ENCODE measurements around the gene GALNT5.
"Not testable (repeated sequence)": the region's sequence is repeated elsewhere in the genome, so short reads cannot be mapped to it uniquely, and the experiment has no call there.

GALNT5 gene

DNA sequence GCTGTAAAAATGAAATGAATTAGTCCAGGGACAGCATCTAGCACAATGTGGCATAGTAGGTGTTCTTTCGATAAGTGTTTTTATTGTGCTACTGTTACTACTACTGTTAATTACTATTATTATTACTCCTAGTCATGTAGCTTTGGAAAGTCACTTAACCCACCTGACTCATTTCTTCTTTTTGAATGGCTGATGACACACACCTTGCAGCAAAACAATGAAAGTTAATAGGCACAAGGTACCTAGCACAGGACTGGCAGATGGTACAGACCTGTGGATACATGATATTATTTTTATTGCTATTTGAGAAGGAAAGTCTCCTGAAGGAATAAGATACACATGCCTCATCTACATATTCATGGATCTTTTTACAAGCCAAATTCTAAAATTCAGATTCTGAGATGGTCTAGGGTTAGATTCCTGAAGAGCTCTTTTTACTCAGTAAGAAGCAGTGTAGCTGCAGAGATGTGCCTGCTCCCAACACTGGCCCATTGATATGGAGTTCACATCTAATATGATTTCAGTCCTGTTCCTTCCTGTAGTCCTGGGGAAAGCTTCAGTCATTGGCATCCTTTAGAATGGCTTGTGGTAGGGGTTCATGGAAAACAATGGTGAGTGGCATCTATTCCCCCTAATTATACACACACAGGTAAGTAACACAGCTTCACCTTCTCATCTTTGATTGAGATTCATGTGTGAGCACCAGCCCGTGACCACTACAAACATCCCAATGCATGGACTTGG is 76.0 kb downstream of the GALNT5 start:
- no peak for DNase-seq

DNA sequence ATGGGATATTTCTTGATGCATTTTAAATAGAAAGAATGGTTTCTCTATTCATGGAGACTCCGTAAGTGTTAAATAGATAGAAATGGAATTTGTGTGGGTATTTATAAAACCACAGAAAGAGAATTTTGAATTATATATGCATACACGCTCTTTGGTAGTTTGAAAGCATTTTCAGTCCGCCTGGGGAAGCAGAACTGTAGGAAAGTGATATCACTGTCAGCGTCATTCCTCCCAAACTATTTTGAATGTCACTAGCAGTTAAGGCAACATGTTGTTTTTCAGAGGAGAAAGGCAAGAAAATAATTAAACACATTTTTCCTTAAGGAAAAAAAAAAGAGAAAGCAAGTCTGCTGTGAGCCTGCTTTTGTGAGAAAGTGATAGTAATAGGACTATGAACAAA is 76.8 kb downstream of the GALNT5 start:
- no peak for DNase-seq

DNA sequence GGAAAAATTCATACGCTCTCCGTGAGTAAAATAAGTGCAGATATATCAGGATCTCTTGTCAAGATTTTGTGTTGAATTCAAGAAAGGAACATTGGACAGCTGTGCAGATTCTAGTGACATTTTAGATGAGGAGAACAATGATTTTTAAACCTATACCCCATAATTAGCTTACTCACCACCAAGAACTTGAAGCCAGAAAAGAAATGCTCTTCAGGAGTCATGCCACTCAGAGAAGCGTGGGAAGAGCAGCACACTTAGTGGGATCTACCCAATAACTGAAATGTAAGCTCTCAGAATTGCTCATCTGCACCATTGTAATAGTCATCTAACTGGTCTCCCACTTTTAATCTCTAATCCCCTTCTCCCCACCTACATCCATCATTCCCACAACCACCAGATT is 77.3 kb downstream of the GALNT5 start:
- no peak for DNase-seq

DNA sequence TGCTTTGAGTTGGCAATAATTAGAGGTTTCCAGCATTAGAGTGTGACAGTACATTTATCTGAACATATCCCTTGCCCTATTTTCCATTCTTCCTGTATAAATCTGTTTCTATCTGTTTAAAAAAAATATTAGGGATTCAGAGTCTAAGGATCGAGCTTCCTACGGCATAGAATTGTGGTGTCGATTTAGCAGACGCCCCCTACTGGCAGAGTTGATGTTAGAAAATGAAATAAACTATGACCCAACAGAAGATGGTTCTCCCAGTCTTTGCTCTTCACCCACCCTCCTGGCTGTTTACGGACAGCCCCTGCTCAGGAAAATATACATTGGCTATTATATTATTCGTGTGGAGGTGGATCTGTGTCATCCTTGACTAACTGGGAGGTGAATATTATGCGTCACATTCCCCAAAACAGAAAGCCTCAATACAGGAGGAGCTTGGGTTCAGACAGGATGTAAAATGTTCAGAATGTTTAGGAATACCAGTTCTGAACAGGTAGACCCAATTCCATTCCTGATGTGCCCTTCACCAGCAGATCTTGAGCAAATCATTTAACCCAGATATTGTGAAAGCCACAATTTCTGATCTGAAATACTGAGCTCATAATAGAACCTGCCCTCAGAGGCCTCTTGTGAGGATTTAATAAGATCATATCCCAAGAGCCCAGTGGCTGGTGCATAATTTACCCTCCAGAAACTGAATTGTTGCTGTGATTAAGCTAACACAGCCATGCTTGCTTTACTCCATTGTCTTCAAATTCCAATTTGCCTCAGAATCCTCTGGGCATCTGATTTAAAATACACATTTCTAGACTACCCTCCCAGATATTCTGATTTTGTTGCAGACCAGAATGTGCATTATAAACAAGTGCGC is 78.9 kb downstream of the GALNT5 start:
- DNase-seq = peak; percentile 52

DNA sequence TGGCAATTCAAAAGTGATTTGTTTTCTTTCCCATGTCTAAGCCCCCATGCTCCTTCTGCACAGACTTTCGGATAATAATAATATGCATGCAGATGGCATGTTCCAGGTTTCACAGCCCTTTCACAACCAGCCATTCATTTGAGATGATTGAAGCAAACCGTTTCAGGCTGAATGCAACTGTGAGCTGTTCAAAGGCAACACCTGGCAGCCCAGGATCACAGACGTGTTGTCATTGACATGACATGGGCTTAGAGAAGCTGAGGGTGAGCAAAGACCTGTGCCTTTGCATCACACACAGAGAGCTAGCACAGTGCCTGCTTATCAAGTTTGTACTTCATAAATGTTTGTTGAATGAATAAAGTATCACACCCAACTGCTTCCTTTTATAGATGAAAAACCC is 80.5 kb downstream of the GALNT5 start:
- DNase-seq = no peak

DNA sequence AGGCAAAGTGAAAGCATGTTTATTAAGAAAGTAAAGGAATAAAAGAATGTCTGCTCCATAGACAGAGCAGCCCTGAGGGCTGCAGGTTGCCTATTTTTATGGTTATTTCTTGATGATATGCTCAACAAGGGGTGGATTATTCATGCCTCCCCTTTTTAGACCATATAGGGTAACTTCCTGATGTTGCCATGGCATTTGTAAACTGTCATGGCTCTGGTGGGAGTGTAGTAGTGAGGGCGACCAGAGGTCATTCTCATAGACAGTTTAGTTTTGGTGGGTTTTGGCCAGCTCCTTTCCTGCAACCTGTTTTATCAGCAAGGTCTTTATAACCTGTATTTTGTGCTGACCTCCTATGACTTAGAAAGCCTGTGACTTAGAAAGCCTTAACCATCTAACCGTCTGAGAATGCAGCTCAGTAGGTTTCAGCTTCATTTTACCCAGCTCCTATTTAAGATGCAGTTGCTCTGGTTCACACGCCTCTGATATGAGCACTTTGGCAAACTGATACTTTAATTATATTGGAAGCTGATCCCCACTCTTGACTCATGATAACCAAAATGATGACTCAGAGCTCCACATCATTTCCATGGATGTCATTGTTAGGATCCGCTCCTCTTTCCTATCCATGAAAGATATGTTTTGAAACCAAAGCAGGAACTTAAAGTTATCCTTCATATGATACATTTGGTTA is 82.6 kb downstream of the GALNT5 start:
- DNase-seq = peak; percentile 77

DNA sequence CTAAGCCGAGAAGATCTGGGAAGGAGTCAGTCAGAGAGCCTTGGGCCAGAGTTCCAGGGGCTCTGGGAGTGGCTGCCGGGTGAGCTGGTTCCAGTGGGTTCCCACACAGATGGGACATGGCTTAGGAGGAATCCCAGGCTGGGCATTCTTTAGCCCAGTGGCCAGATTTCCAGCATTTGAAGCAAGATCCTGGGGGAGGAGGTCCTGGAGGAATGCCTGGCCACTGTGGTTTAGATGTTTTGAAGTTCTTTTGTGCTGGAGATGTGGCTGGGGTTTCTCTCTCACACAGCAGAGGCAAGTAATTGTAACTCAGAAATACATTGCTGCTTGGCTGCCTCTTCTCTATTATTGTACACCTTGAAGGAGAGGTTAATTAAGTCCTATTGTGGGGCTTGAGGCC is 83.9 kb downstream of the GALNT5 start:
- not testable (repeated sequence) for DNase-seq

DNA sequence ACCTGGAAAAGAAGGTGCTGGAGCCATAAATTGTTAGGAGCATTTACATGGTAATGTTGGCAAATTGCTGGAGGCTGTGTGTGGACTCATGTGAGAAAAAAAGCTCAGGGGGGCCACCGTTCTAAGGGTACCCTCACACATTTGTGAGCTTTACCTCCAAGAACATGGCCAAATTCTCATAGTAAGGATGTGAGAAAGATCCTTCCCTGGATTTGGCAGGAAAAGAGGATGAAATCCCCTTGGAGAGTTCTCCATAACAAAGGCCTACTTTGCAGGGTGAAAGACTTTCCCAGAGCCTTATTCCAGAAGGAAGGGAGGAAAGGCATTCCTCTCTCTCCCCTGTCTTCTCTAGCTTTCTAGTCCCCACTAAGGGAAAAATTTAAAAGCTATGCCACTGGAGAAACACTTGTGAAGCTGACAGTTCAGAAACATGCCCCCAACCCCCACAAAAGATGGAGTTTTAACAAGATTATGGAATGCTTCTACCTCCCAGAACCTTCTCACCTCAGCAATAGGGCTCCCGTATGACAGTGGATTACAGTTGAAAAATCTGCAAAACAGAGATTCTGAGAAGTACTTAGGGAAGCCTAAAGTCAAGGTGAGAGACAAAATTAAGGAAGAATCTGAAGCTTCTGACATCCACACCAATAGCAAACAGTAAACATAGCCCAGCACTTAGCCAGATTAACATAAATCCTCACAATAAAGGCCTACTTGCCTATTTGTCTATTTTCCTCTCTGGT is 88.3 kb downstream of the GALNT5 start:
- no peak for DNase-seq

DNA sequence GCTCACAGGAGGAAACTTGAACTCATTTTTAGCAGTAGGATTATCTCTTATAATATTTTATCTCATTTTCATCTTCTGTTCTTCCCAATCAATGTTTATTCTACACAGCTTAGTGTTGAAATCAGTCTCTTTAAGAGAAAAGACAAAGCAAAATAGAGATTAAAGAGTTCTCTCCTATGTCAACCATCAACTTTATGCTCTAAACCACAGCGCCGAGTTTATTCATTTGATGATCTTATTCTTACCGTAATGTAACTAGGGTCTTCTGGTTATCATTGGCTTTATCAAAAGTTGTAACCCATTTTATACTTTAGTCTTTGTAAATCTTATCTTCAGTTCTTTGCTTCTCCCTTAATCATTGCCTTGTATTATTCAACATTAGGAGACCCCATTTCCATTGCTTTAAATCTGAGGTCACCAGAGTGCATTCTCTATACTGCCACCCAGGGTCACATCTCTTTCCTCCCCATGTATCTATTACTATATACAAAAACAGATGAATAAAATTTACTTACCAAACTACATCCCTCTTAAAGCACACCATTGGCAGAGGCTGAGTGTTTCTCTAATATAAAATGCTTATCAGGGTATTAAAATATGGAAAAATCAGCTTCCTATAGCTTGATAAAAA is 90.9 kb downstream of the GALNT5 start:
- DNase-seq = no peak

DNA sequence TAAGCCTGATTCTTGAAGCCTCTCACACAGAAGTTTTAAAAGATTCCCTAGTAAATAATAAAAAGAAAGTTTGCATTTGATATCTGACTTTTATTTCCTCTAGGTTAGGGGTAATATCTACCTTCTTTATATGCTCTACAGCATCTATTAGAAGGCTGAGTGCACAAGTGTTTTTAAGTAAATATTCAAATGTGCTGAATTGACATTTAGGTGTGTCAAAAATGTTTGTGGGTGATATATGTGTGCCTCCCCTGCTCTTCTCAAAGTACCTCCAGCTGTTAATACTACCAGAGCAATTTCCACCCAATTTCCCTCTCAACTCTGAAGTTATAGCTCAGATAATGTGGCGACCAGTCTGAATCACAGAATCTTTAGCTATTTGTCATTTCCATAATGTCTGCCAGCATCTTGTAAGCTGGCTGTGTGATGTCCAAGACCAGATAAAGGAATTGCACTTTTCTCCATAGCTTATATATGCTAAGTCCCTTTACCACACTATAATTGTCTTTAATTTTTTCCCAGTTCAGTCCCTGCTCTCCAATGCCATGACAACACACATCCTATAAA is 92.5 kb downstream of the GALNT5 start:
- peak; percentile 53 for DNase-seq

DNA sequence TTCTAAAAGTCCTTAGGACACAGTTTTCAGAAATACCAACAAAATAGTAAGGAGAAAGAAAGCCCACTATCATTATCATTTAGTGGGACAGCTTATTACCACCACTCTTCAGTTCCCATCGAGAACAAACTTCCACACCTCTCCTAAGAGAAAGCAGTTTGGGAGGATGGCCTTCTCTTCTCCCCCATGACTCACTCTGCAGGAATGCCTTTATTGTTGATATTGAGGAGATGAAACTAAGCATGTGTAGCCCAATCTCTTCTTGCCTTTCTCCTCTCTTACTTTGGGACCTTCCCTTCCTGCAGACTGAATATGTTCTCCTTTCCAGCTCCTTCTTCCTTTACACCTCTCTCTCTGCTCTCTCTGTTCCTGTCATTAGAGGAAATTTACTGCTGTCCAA is 98.1 kb downstream of the GALNT5 start:
- DNase-seq = peak; percentile 56

DNA sequence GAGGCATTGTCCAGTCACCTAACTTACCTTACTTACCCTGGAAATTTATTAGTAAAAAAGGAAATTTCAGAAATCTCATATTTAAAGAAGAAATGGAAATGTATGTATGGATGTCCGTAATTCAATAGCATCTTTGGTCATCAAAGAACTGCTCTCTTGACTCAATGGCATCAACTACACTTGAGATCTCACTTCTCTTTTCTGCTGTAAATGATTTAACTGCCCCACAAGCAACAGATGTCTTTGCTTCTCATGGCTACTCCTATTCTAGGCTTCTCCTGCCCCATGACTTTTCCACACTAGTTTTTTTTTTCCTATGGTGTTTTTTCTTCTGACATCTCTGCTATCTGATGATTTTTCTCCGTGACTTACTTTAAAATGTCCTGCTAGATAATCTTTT is 102.1 kb downstream of the GALNT5 start:
- no peak for DNase-seq

DNA sequence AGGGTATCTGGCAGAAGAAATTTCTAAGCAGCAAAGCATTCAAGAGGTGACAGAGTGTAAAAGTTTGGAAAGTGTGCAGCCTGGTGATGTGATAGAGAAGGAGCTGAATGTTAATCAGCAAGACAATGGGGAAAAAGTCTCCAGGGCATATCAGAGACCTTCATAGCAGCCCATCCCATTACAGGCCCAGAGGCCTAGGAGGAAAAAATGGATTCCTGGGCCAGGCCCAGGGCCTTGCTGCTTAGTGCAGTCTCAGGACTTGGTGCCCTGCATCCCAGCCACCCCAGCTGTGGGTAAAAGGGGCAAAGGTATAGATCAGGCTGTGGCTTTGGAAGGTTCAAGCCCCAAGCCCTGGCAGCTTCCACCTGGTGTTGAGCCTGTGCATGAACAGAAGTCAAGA is 104.0 kb downstream of the GALNT5 start:
- no peak for DNase-seq

DNA sequence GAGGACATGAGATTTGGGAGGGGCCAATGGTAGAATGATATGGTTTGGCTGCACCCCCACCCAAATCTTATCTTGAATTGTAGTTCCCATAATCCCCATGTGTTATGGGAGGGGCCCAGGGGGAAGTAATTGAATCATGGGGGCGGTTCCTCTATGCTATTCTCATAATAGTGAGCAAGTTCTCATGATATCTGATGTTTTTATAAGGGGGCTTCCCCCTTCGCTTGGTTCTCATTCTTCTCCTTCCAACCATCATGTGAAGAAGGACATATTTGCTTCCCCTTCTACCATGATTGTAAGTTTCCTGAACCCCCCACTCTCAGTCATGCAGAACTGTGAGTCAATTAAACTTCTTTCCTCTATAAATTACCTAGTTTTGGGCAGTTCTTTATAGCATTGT is 105.1 kb downstream of the GALNT5 start:
- DNase-seq = no peak

DNA sequence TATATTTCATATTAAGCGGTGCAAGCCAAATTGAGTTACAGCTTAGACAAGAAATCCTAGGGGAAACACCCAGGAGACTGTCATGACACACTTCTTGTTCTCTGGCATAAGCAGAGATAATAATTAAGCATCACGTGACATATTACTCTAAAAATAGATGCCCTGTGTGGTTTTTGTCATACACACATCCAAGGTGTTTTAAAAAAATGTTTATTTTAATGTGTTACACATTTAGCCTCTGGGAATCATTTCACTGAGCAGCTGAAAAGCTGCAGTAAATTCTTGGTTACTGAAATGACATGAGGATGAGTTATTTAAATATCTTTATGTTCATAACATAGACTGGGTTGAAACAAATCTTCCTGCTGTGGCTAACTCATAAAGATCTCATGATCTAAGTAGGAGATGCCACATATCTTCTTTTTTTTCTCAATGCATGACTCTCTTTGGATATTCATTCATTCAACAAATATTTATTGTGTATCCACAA is 106.2 kb downstream of the GALNT5 start:
- peak; percentile 63 for DNase-seq
